Osteoblast (primary cell): Measurements from ENCODE around the gene EVC2. TPM values are rescaled to one million over a fixed set of nuclear protein-coding genes. Genes with fewer than 3 reads are reported as not detected.

Source experiments
- DNase-seq: peaks from one replicate; pipeline ENCODE4 v3.0.0; 2011; ENCODE audit warnings: low spot score, mixed read lengths; ENCODE audit not compliant: insufficient read length; ENCODE audit errors: missing footprints
- H2AFZ ChIP-seq: 2 replicates; pipeline ENCODE4 v1.6.0; 2011; ENCODE audit warnings: mild to moderate bottlenecking, low read length
- H3K27ac ChIP-seq: 2 replicates; pipeline ENCODE4 v1.5.1; 2011; ENCODE audit warnings: mild to moderate bottlenecking, low read depth, low read length, moderate library complexity
- H3K27me3 ChIP-seq: 2 replicates; pipeline ENCODE4 v1.6.0; 2012; ENCODE audit warnings: mild to moderate bottlenecking, control low read depth, inconsistent platforms, low read length, moderate library complexity; ENCODE audit not compliant: insufficient read depth
- H3K36me3 ChIP-seq: 2 replicates; pipeline ENCODE4 v1.5.1; 2011; ENCODE audit warnings: mild to moderate bottlenecking, low read length, control low read depth, moderate library complexity; ENCODE audit not compliant: insufficient read depth
- H3K4me1 ChIP-seq: 2 replicates; pipeline ENCODE4 v1.5.1; 2011; ENCODE audit warnings: mild to moderate bottlenecking, low read length, control low read depth, moderate library complexity; ENCODE audit not compliant: insufficient read depth
- H3K4me2 ChIP-seq: 2 replicates; pipeline ENCODE4 v1.6.0; 2011; ENCODE audit warnings: mild to moderate bottlenecking, low read length; ENCODE audit not compliant: insufficient read depth
- H3K4me3 ChIP-seq: fragments of 200-600 bp; sonication (generic); 3 replicates; pipeline ENCODE4 v1.5.1; 2012; ENCODE audit warnings: mild to moderate bottlenecking, low read length, inconsistent platforms; ENCODE audit not compliant: insufficient read depth
- H3K79me2 ChIP-seq: 2 replicates; pipeline ENCODE4 v1.6.0; 2012; ENCODE audit warnings: mild to moderate bottlenecking, low read length, control low read depth, inconsistent platforms; ENCODE audit not compliant: insufficient read depth
- H3K9me3 ChIP-seq: 2 replicates; pipeline ENCODE4 v1.5.1; 2011; ENCODE audit warnings: low read depth, low read length, control low read depth
- H4K20me1 ChIP-seq: 2 replicates; pipeline ENCODE4 v1.6.0; 2012; ENCODE audit warnings: mild to moderate bottlenecking, low read length, control low read depth; ENCODE audit not compliant: insufficient read depth
- total RNA-seq: library from RNA; depleted of rRNA; stranded (reverse); fragments of >200 nt; gene quantifications from 2 replicates; pipeline ENCODE4 v1.2.3, GENCODE V29; 2012
- TF ChIP-seq, protein P1 (sequence below): IDR thresholded peaks from 2 replicates; pipeline ENCODE4 v1.5.1; 2011; ENCODE audit warnings: mild to moderate bottlenecking, low read depth, low read length, moderate library complexity; ENCODE audit errors: extremely low read depth

EVC2 gene
- total RNA-seq, 1 donor = 19.2 TPM

DNA sequence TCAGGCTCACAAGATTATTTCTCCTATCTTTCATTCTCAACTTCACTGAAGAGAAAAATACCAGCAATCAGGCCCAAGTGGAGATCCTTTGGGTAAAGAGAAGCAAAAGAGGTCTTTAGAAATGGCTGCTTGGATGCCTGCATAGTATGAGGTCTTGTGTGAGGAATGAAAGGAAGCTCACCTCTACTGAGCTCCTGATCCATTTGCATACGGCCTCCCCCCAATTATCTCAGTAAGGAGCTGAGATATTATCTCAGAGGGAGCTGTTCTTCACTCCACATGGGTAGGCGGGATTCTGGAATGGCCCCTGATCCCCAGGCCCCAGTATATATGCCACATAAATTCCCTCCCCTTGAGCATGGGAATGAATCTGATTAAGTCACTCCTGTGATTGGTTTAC is 75.8 kb downstream of the EVC2 start:
- Histone ChIP-seq H3K4me2 (no peak overlapping the region), H3K27me3 (no peaks in the 10 kb centered on the region), H3K27ac (no peak overlapping the region), H4K20me1 (no peaks in the 10 kb centered on the region), H3K4me3 (no peak overlapping the region), H3K36me3 (peaks cover 34% of the 10 kb centered on the region), H3K4me1 (peaks cover 26% of the 10 kb centered on the region), H3K79me2 (no peaks in the 10 kb centered on the region), H2AFZ (no peak overlapping the region), H3K9me3 (no peaks in the 10 kb centered on the region)
- TF ChIP-seq, protein P1, sequence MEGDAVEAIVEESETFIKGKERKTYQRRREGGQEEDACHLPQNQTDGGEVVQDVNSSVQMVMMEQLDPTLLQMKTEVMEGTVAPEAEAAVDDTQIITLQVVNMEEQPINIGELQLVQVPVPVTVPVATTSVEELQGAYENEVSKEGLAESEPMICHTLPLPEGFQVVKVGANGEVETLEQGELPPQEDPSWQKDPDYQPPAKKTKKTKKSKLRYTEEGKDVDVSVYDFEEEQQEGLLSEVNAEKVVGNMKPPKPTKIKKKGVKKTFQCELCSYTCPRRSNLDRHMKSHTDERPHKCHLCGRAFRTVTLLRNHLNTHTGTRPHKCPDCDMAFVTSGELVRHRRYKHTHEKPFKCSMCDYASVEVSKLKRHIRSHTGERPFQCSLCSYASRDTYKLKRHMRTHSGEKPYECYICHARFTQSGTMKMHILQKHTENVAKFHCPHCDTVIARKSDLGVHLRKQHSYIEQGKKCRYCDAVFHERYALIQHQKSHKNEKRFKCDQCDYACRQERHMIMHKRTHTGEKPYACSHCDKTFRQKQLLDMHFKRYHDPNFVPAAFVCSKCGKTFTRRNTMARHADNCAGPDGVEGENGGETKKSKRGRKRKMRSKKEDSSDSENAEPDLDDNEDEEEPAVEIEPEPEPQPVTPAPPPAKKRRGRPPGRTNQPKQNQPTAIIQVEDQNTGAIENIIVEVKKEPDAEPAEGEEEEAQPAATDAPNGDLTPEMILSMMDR = no peak
- DNase-seq = no peak

DNA sequence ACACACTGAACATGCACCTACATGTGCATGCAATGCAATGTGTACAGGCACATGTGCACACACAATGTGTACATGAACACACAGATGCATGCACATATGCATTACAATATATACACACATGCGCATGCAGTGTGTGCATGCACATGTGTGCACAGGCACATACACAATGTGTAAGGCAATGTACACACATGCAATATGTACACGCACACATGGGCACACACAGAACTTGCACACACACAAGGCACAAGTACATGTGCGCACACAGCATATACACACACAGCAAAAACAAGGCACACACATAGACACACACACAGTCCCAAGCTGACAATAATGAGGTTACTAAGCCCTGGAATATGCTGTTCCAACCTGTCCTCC is 76.3 kb downstream of the EVC2 start:
- Histone ChIP-seq H3K4me1 (peaks cover 21% of the 10 kb centered on the region), H3K27me3 (no peaks in the 10 kb centered on the region), H3K4me2 (no peak overlapping the region), H2AFZ (no peak overlapping the region), H3K36me3 (peaks cover 31% of the 10 kb centered on the region), H3K4me3 (no peak overlapping the region), H4K20me1 (no peaks in the 10 kb centered on the region), H3K9me3 (no peaks in the 10 kb centered on the region), H3K79me2 (no peaks in the 10 kb centered on the region), H3K27ac (no peak overlapping the region)
- no peak for DNase-seq
- TF ChIP-seq, protein P1 = no peak

DNA sequence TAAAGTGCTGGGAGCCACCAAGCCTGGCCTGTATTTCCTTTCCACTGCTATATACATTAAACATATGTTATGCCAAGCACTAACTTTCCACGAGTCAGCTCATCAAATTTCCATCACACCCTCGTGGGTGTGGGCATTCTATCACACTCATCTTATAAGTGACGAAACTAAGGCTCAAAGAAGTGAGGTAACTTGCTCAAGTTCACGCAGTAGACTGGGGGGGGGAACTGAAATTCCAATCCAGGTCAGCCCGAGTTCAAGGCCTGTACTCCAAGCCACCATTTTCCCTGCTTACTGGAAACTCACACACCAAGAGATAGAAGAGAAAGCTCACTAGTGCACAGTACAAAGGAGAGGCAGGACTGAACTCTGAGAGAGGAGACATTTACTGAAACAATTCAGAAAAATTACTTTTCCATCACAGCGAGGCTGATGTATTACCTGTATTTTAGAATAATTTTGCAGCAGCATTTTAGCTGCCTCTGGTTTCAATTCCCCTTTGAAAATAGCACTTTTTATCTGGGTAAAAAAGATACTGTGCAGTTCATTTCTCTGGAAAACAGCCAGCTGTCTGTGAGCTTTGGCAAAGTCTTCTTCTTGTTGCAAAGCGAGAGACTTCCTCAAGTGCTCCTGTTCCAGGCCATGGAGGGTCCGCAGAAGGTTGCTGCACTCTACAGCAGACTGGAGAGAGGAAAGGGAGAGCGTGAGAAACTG is 76.8 kb downstream of the EVC2 start:
- no peaks in the 10 kb centered on the region for H3K79me2 ChIP-seq
- no peaks in the 10 kb centered on the region for H3K27me3 ChIP-seq
- no peak overlapping the region for H2AFZ ChIP-seq
- no peak overlapping the region for H3K27ac ChIP-seq
- no peaks in the 10 kb centered on the region for H3K9me3 ChIP-seq
- no peak overlapping the region for H3K4me2 ChIP-seq
- peaks cover 16% of the 10 kb centered on the region for H3K4me1 ChIP-seq
- DNase-seq = no peak
- H3K36me3 ChIP-seq = peaks cover 31% of the 10 kb centered on the region
- H4K20me1 ChIP-seq = no peaks in the 10 kb centered on the region
- no peak overlapping the region for H3K4me3 ChIP-seq
- TF ChIP-seq, protein P1 = no peak

DNA sequence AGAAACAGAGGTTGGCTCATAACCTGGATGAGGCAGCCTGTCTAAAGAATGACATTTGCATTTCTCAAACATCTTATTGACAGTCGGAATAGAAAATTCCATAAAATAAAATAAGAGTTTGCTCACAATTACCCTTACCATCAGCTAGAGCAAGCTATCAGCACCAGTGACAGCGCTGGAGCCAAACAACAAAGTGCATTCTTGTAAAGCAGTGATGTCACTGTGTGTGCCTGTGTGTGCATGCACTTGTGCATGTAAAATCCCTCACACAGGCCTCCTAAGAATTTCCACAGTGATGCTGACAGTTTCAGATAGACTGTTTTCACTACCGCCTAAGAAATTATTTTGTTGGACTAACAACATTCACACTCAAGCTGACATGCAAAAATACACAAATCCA is 77.6 kb downstream of the EVC2 start:
- Histone ChIP-seq H3K4me2 (no peak overlapping the region), H3K4me1 (peaks cover 8% of the 10 kb centered on the region), H3K9me3 (no peaks in the 10 kb centered on the region), H3K36me3 (peaks cover 32% of the 10 kb centered on the region), H3K79me2 (no peaks in the 10 kb centered on the region), H4K20me1 (no peaks in the 10 kb centered on the region), H3K27me3 (no peaks in the 10 kb centered on the region), H2AFZ (no peak overlapping the region), H3K4me3 (no peak overlapping the region), H3K27ac (no peak overlapping the region)
- no peak for DNase-seq
- TF ChIP-seq, protein P1 = no peak
